HS-5 (cell line): Measurements from ENCODE around the gene STRN3.

ENCODE experiments used
- DNase-seq: peaks from one replicate; pipeline ENCODE4 v3.0.0-alpha.2; 2012; ENCODE audit warnings: low read depth

Gene STRN3

GRCh38 chr14:30873308-30874119, 152.7 kb downstream of the STRN3 start:
- no peak for DNase-seq

GRCh38 chr14:30872602-30873001, 153.6 kb downstream of the STRN3 start:
- DNase-seq, result no peak

- DNase-seq, result no peak
Measured at GRCh38 chr14:30869551-30870155, 156.5 kb downstream of the STRN3 start.

GRCh38 chr14:30868736-30869135, 157.4 kb downstream of the STRN3 start:
- DNase-seq, result no peak

- no peak for DNase-seq
Measured at GRCh38 chr14:30864934-30865333, 161.2 kb downstream of the STRN3 start.

- DNase-seq, result no peak
Measured at GRCh38 chr14:30861200-30861599, 165.0 kb downstream of the STRN3 start.

GRCh38 chr14:30855345-30856037, 170.7 kb downstream of the STRN3 start:
- DNase-seq, result no peak

GRCh38 chr14:30854492-30854891, 171.7 kb downstream of the STRN3 start:
- no peak for DNase-seq

- DNase-seq, result no peak
Measured at GRCh38 chr14:30853946-30854345, 172.2 kb downstream of the STRN3 start.

GRCh38 chr14:30849983-30850382, 176.2 kb downstream of the STRN3 start:
- DNase-seq, result no peak

- no peak for DNase-seq
Measured at GRCh38 chr14:30849354-30849753, 176.8 kb downstream of the STRN3 start.

- no peak for DNase-seq
Measured at GRCh38 chr14:30848449-30849240, 177.5 kb downstream of the STRN3 start.
